K562 (cell line): ENCODE results near the gene KCNK4. TPM values are rescaled to one million over a fixed set of nuclear protein-coding genes. Genes with fewer than 3 reads are reported as not detected.

Experiments
- BDP1 ChIP-seq: IDR thresholded peaks from 3 replicates; pipeline ENCODE4 v1.6.1; 2011; ENCODE audit not compliant: insufficient read length, insufficient read depth
- CEBPB ChIP-seq: fragments of 450-650 bp; IDR thresholded peaks from 2 replicates; pipeline ENCODE4 v1.6.1; 2016; ENCODE audit warnings: missing genetic modification characterization, missing compliant biosample characterization
- CREB1 ChIP-seq, 2 experiments: sonication (generic) in 1 of 2; formaldehyde crosslinking in 1 of 2; IDR thresholded peaks; 2 replicates each; pipeline versions ENCODE4 v1.6.1 to v1.8.0; 2012 to 2022; ENCODE audit warnings: inconsistent platforms in 1 of 2, mild to moderate bottlenecking in 1 of 2, missing genetic modification reagents in 1 of 2, moderate library complexity in 1 of 2
- CTCF ChIP-seq, 3 experiments: IDR thresholded peaks in 2 of 3; conservative IDR thresholded peaks in 1 of 3; 2 replicates each; pipeline ENCODE4 v1.5.1; 2011 to 2012; ENCODE audit warnings: low read length in 3 of 3, mild to moderate bottlenecking in 3 of 3, control low read depth in 2 of 3, improper control_type of control experiment in 1 of 3, inconsistent platforms in 1 of 3, low read depth in 1 of 3, mixed read lengths in 1 of 3, moderate library complexity in 1 of 3; ENCODE audit not compliant: insufficient read depth in 2 of 3
- ELF1 ChIP-seq: fragments of 200-800 bp; sonication (Bioruptor generic); IDR thresholded peaks from 2 replicates; pipeline ENCODE4 v1.6.1; 2016; ENCODE audit warnings: missing genetic modification characterization, missing compliant biosample characterization
- ETS1 ChIP-seq: conservative IDR thresholded peaks from 2 replicates; pipeline ENCODE4 v1.6.1; 2011; ENCODE audit warnings: low read depth, mild to moderate bottlenecking, low read length; ENCODE audit not compliant: control insufficient read depth
- GTF2E2 ChIP-seq: fragments of 200-800 bp; sonication (Bioruptor generic); IDR thresholded peaks from 2 replicates; pipeline ENCODE4 v1.6.1; 2016; ENCODE audit warnings: missing genetic modification characterization, missing compliant biosample characterization
- HCFC1 ChIP-seq: IDR thresholded peaks from 2 replicates; pipeline ENCODE4 v1.6.1; 2012; ENCODE audit warnings: low read depth, low read length, improper control_type of control experiment
- HDAC8 ChIP-seq: fragments of 450-650 bp; IDR thresholded peaks from 2 replicates; pipeline ENCODE4 v1.6.1; 2016; ENCODE audit warnings: mild to moderate bottlenecking, missing genetic modification characterization, moderate library complexity, missing compliant biosample characterization
- JUND ChIP-seq, 2 experiments: IDR thresholded peaks; 2 replicates in 1 of 2; 3 replicates in 1 of 2; pipeline ENCODE4 v1.6.1; 2011; ENCODE audit warnings: borderline replicate concordance in 2 of 2, low read depth in 2 of 2, low read length in 2 of 2, improper control_type of control experiment in 1 of 2, missing biosample characterization in 1 of 2, missing genetic modification characterization in 1 of 2, missing genetic modification reagents in 1 of 2
- MCM7 ChIP-seq, 2 experiments: fragments of 450-650 bp; IDR thresholded peaks; 2 replicates each; pipeline ENCODE4 v1.6.1; 2016 to 2018
- MTA1 ChIP-seq: fragments of 450-650 bp; IDR thresholded peaks from 2 replicates; pipeline ENCODE4 v1.6.1; 2017; ENCODE audit warnings: borderline replicate concordance
- NR2C1 ChIP-seq, 2 experiments: fragments of 450-650 bp; IDR thresholded peaks; 2 replicates each; pipeline ENCODE4 v1.6.1; 2017; ENCODE audit warnings: mild to moderate bottlenecking in 2 of 2, antibody characterized with exemption in 1 of 2, inconsistent platforms in 1 of 2, missing compliant biosample characterization in 1 of 2, missing genetic modification characterization in 1 of 2
- POLR2G ChIP-seq: fragments of 200-400 bp; formaldehyde crosslinking; IDR thresholded peaks from 2 replicates; pipeline ENCODE4 v1.6.1; 2017; ENCODE audit warnings: low read depth, mild to moderate bottlenecking, antibody characterized with exemption, low read length, moderate library complexity
- RB1 ChIP-seq: fragments of 450-650 bp; IDR thresholded peaks from 2 replicates; pipeline ENCODE4 v1.6.1; 2017; ENCODE audit warnings: low read depth, mild to moderate bottlenecking
- SREBF1 ChIP-seq: fragments of 150-350 bp; IDR thresholded peaks from 2 replicates; pipeline ENCODE4 v1.6.1; 2014; ENCODE audit warnings: antibody characterized with exemption, low read depth, low read length, borderline replicate concordance
- SRF ChIP-seq, 2 experiments: fragments of 250-450, 450-650 bp in 1 of 2; sonication (Bioruptor Pico) in 1 of 2; sonication (generic) in 1 of 2; formaldehyde crosslinking; IDR thresholded peaks; 2 replicates each; pipeline versions ENCODE4 v1.5.0 to v1.5.1; 2020 to 2022; ENCODE audit warnings: mild to moderate bottlenecking in 1 of 2, missing genetic modification reagents in 1 of 2
- TBP ChIP-seq: optimal IDR thresholded peaks from 2 replicates; pipeline ENCODE3; 2011; ENCODE audit warnings: low read depth, low read length, improper control_type of control experiment
- TFAP4 ChIP-seq: sonication (generic); formaldehyde crosslinking; IDR thresholded peaks from 2 replicates; pipeline ENCODE4 v1.8.0; 2022; ENCODE audit warnings: missing genetic modification reagents, mild to moderate bottlenecking, moderate library complexity, borderline replicate concordance
- ZC3H4 ChIP-seq: sonication (generic); formaldehyde crosslinking; IDR thresholded peaks from 2 replicates; pipeline ENCODE4 v1.9.0; 2021; ENCODE audit warnings: missing genetic modification reagents, borderline replicate concordance
- polyA plus RNA-seq, 8 experiments: library from polyadenylated mRNA; depleted of rRNA in 4 of 8; stranded (reverse) in 5 of 8; unstranded in 3 of 8; fragments of >200 nt; fragmentation: Nextera tagmentation in 2 of 8; fragmentation: Illumina TruSeq in 1 of 8; extraction: Ambion mirVana in 2 of 8; extraction: Trizol in 1 of 8; gene quantifications; 2 replicates each; pipeline versions ENCODE4 v1.2.1 to v1.2.3, GENCODE V29; 2011 to 2014; ENCODE audit warnings: inconsistent platforms in 1 of 8, missing spikeins in 1 of 8
- total RNA-seq, 7 experiments: library from RNA; depleted of rRNA in 6 of 7; stranded (reverse); fragments of >200 nt in 6 of 7; fragmentation: Illumina TruSeq in 2 of 7; extraction: Trizol in 2 of 7; gene quantifications; 2 replicates each; pipeline versions ENCODE4 v1.2.1 to v1.2.3, GENCODE V29; 2011 to 2021; ENCODE audit warnings: low replicate concordance in 1 of 7
- TF ChIP-seq, protein P1 (sequence below): sonication (generic); formaldehyde crosslinking; IDR thresholded peaks from 2 replicates; pipeline ENCODE4 v1.8.1; 2023; ENCODE audit warnings: mild to moderate bottlenecking, missing genetic modification reagents

Gene KCNK4
- total and polyA plus RNA-seq, 9 of the 15 experiments (the other 6 are each of a cell fraction or from before 2014, with no cell fraction given) = not detected

DNA sequence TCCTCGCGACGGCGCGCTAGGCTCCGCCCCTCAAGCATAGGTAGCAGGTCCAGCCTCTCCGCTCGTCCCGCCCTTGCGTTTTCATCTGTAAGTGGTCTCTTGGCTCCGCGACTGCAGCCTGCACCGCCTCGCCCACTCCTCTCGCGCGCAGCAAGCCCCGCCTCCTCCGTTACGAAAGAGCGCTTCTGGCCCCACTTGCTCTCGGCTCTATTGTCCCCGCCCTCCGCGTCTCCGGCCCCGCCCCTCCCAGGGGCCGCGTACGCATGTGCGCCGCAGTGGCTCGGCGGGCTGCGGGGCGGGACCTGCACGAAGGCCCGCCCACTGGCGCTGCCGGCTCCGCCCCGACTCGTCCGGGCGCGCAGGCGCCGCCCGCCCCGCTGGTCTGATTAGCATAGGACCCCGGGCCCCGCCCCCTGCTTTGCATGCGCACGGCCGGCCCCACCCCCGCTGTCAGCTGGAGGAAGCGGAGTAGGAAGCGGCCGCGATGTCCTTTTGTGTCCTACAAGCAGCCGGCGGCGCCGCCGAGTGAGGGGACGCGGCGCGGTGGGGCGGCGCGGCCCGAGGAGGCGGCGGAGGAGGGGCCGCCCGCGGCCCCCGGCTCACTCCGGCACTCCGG, 14.1 kb downstream of the KCNK4 start, which contains the start of gene ESRRA (continued):
- TF ChIP-seq TFAP4 (CRISPR knock-in tag) = peak; percentile 95
- no peak for TF ChIP-seq CTCF (IDR thresholded peaks at IDR 0.05 in 2 of 3, conservative IDR thresholded peaks at IDR 0.05 in 1 of 3; ENCODE audit: insufficient read depth in 2 of 3, low read depth in 1 of 3, low read length in 3 of 3)
- TF ChIP-seq MTA1 = no peak
- TF ChIP-seq NR2C1 (IDR thresholded peaks at IDR 0.05) = no peak
- TF ChIP-seq NR2C1 (tag; IDR thresholded peaks at IDR 0.05) = no peak
- TF ChIP-seq JUND (IDR thresholded peaks at IDR 0.05; ENCODE audit: borderline replicate concordance, low read depth, low read length) = no peak
- TF ChIP-seq JUND (tag; IDR thresholded peaks at IDR 0.05; ENCODE audit: borderline replicate concordance, low read depth, low read length) = 0 out of 3 replicates have a peak, but pooled peaks have one; percentile 4
- TF ChIP-seq TBP = peak; percentile 41
- peak; percentile 15; the same call in 1 of the 2 replicates for TF ChIP-seq RB1
- TF ChIP-seq MCM7 (IDR thresholded peaks at IDR 0.05) = no peak
- peak; percentile 88 for TF ChIP-seq CEBPB (tag)
- TF ChIP-seq HDAC8 (tag) = no peak
- no peak for TF ChIP-seq SREBF1
- 0 out of 2 replicates have a peak, but pooled peaks have one; percentile 18 for TF ChIP-seq GTF2E2 (tag)
- TF ChIP-seq HCFC1 = 0 out of 2 replicates have a peak, but pooled peaks have one; percentile 7
- peak in 1 of 2 experiments; percentile 33; a peak in 1 of 4 replicates for TF ChIP-seq SRF (CRISPR knock-in tag; IDR thresholded peaks at IDR 0.05)
- TF ChIP-seq POLR2G = peak; percentile 78
- TF ChIP-seq ETS1 = peak; percentile 42; the same call in 1 of the 2 replicates
- no peak for TF ChIP-seq ZC3H4
- no peak for TF ChIP-seq BDP1
- TF ChIP-seq ELF1 (tag) = 0 out of 2 replicates have a peak, but pooled peaks have one; percentile 34
- peak; percentile 66; the same call in 1 of the 2 replicates for TF ChIP-seq CREB1 (IDR thresholded peaks at IDR 0.05)
- no peak for TF ChIP-seq CREB1 (CRISPR knock-in tag; IDR thresholded peaks at IDR 0.05)
- TF ChIP-seq, protein P1, sequence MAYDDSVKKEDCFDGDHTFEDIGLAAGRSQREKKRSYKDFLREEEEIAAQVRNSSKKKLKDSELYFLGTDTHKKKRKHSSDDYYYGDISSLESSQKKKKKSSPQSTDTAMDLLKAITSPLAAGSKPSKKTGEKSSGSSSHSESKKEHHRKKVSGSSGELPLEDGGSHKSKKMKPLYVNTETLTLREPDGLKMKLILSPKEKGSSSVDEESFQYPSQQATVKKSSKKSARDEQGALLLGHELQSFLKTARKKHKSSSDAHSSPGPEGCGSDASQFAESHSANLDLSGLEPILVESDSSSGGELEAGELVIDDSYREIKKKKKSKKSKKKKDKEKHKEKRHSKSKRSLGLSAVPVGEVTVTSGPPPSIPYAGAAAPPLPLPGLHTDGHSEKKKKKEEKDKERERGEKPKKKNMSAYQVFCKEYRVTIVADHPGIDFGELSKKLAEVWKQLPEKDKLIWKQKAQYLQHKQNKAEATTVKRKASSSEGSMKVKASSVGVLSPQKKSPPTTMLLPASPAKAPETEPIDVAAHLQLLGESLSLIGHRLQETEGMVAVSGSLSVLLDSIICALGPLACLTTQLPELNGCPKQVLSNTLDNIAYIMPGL = no peak
